GM21526 (cell line): ENCODE measurements around the gene ZNG1B.
"Not testable (repeated sequence)": the region's sequence is repeated elsewhere in the genome, so short reads cannot be mapped to it uniquely, and the experiment has no call there.

ENCODE experiments used
- ATAC-seq: cut with Tn5 transposase; IDR thresholded peaks from one replicate; pipeline ENCODE4 v1.9.1; 2021; ENCODE audit warnings: moderate library complexity; ENCODE audit not compliant: unreplicated experiment, low FRiP score

The ZNG1B gene

GRCh38 chr2:113542529-113542928 lies 105.0 kb downstream of the ZNG1B start:
- ATAC-seq, result not testable (repeated sequence)
